ENCODE results near the gene ASIP. TPM values are rescaled to one million over a fixed set of nuclear protein-coding genes. Genes with fewer than 3 reads are reported as not detected.
"Not testable (repeated sequence)": the region's sequence is repeated elsewhere in the genome, so short reads cannot be mapped to it uniquely, and the experiment has no call there.

Gene ASIP
- total RNA-seq, 1 donor from 2014 or later: not detected

DNA sequence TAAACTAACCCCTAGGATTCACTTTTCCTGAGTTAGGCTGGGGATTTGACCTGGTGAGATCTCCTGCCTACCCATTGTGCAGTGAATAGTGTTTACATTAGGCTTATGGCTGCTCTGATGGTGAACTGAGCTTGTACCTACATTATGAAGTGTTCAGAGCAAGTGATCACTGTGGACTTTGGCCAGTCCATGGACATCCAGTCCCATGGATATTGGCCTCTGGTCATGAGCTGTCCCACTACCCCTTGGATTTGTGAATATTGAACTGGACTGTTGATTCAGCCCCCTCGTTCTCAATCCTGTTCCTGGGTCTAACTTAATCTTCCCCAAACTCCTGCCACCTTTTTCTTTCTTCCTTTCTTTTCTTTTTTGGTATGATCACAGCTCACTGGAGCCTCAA is 13.8 kb downstream of the ASIP start:
- H3K4me1 Mint-ChIP-seq (ENCODE audit: unreplicated experiment): no peaks in the 10 kb centered on the region
- H3K27ac Mint-ChIP-seq (ENCODE audit: unreplicated experiment): no peak overlapping the region
- no peaks in the 10 kb centered on the region for H3K36me3 Mint-ChIP-seq (ENCODE audit: unreplicated experiment)
- no peak for TF ChIP-seq CTCF (IDR thresholded peaks at IDR 0.05)
- H3K27me3 Mint-ChIP-seq (ENCODE audit: unreplicated experiment): no peaks in the 10 kb centered on the region
- no peaks in the 10 kb centered on the region for H3K9me3 Mint-ChIP-seq (ENCODE audit: unreplicated experiment)
- H3K4me3 Mint-ChIP-seq (ENCODE audit: unreplicated experiment): no peak overlapping the region
- no peak for DNase-seq (ENCODE audit: extremely low spot score, unreplicated experiment)

DNA sequence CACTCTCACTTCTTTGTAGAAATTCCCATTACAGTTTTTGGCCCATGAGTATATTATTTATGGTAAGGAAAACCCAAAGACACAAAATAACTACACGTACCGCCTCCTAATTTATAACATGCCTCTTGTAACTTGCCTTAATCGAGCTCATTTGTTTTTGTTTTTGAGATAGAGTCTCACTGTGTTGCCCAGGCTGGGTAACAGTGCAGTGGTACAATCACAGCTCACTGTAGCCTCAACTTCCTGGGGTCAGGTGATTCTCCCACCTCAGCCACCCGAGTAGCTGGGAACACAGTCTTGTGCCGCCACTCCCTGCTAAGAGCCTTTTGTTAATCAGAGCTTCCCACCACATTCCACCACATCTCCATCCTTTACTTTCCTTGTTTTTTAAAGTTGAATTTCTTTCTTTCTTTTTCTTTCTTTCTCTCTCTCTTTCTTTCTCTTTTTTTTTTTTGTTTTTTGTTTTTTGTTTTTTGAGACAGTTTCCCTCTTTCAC is 15.5 kb downstream of the ASIP start:
- Mint-ChIP-seq H3K27ac (ENCODE audit: unreplicated experiment) (no peak overlapping the region), H3K36me3 (ENCODE audit: unreplicated experiment) (no peaks in the 10 kb centered on the region), H3K4me1 (ENCODE audit: unreplicated experiment) (no peaks in the 10 kb centered on the region), H3K4me3 (ENCODE audit: unreplicated experiment) (no peak overlapping the region), H3K27me3 (ENCODE audit: unreplicated experiment) (no peaks in the 10 kb centered on the region), H3K9me3 (ENCODE audit: unreplicated experiment) (no peaks in the 10 kb centered on the region)
- TF ChIP-seq CTCF (IDR thresholded peaks at IDR 0.05): no peak
- no peak for DNase-seq (ENCODE audit: extremely low spot score, unreplicated experiment)

- no peak for TF ChIP-seq CTCF (IDR thresholded peaks at IDR 0.05)
- Mint-ChIP-seq H3K27me3 (ENCODE audit: unreplicated experiment) (no peaks in the 10 kb centered on the region), H3K27ac (ENCODE audit: unreplicated experiment) (no peak overlapping the region), H3K4me1 (ENCODE audit: unreplicated experiment) (peaks cover 5% of the 10 kb centered on the region), H3K4me3 (ENCODE audit: unreplicated experiment) (no peak overlapping the region), H3K9me3 (ENCODE audit: unreplicated experiment) (no peaks in the 10 kb centered on the region), H3K36me3 (ENCODE audit: unreplicated experiment) (no peaks in the 10 kb centered on the region)
- DNase-seq (ENCODE audit: extremely low spot score, unreplicated experiment): no peak
Measured at GRCh38 chr20:34260208-34260942, 19.2 kb downstream of the ASIP start.

- TF ChIP-seq CTCF (IDR thresholded peaks at IDR 0.05): no peak
- no peak for DNase-seq (ENCODE audit: extremely low spot score, unreplicated experiment)
Measured at GRCh38 chr20:34262488-34263288, 21.5 kb downstream of the ASIP start.

GRCh38 chr20:34263468-34263867 is 22.2 kb downstream of the ASIP start:
- DNase-seq (ENCODE audit: extremely low spot score, unreplicated experiment); H3K9me3 Mint-ChIP-seq (ENCODE audit: unreplicated experiment); H3K27ac Mint-ChIP-seq (ENCODE audit: unreplicated experiment); H3K36me3 Mint-ChIP-seq (ENCODE audit: unreplicated experiment); H3K4me3 Mint-ChIP-seq (ENCODE audit: unreplicated experiment); H3K27me3 Mint-ChIP-seq (ENCODE audit: unreplicated experiment); H3K4me1 Mint-ChIP-seq (ENCODE audit: unreplicated experiment): not testable (repeated sequence)

More at GRCh38 chr20:34262488-34263288, 21.5 kb downstream of the ASIP start:
- H3K4me1 Mint-ChIP-seq (ENCODE audit: unreplicated experiment): peaks cover 5% of the 10 kb centered on the region
- H3K36me3 Mint-ChIP-seq (ENCODE audit: unreplicated experiment): no peaks in the 10 kb centered on the region
- H3K27ac Mint-ChIP-seq (ENCODE audit: unreplicated experiment): peak overlapping the region; percentile 19
- no peaks in the 10 kb centered on the region for H3K27me3 Mint-ChIP-seq (ENCODE audit: unreplicated experiment)
- H3K4me3 Mint-ChIP-seq (ENCODE audit: unreplicated experiment): no peak overlapping the region
- H3K9me3 Mint-ChIP-seq (ENCODE audit: unreplicated experiment): no peaks in the 10 kb centered on the region

All from osteocyte (in vitro differentiated cells).